Inflammatory macrophage (primary cell): Measurements from ENCODE around the gene OSBP.
A peak's percentile ranks its signal among the peaks of the same experiment; 100 is the strongest.

Experiments
- DNase-seq, 2 donors: peaks; one replicate each; pipeline ENCODE4 v3.0.0-alpha.2; 2020 to 2022

The OSBP gene

GRCh38 chr11:59602432-59602831, 13.1 kb downstream of the OSBP start:
- DNase-seq = no peak

- no peak for DNase-seq
These were observed 13.8 kb downstream of the OSBP start for GRCh38 chr11:59601788-59602187.

DNA sequence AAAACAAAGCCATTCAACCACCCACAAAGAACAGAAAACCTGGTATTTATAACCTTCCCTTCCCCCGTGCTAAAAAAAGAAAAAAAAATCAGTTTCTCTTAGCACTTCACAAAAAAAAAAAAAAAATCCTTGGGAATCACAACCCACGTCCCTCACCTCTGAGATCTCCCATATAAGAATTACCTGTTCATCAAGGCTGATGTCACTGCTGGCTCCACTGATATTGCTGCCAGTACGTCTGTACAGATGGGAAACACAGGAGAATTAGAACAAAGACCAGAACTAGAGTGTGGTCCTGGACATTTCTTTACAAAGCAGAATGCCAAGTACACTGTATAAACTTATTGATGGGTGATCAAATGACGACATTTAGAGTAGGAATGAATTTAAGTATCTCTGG, 14.9 kb downstream of the OSBP start:
- no peak for DNase-seq

DNA sequence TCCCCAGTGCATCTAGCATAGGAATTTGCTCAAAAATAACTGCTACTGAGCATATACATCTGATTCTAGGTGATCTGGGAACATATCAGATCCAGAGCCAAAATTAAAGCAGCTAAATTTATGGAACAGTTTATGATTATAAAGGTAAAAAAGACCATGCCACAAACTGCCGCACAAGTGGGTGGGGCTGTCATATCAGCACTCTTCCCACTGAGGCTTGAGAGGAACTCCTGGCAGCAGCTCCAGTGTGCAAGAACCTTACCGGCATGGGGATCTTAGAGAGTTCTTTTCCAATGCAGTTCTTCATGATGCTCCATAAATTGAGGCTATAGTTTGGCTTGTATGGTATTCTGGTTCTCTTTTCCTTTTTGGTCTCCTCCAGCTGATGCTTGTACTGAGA, 15.3 kb downstream of the OSBP start:
- DNase-seq = no peak

DNA sequence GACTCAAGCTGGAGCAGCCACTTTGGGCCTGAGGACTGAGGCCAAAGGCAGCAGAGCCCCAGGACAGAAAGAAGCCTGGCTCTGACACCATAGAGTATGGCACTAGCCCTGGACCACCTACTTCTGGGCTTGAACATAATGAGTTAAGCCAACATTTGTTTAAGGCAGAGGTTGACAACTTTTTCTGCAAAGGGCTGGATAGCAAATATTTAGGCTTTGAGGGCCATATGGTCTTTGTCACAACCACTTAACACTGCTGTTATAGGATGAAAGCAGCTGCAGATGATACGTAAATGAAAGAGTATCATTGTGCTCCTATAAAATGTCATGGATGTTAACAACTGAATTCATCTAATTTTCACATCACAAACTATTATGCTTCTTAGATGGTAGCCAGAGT, 16.6 kb downstream of the OSBP start:
- DNase-seq = no peak

DNA sequence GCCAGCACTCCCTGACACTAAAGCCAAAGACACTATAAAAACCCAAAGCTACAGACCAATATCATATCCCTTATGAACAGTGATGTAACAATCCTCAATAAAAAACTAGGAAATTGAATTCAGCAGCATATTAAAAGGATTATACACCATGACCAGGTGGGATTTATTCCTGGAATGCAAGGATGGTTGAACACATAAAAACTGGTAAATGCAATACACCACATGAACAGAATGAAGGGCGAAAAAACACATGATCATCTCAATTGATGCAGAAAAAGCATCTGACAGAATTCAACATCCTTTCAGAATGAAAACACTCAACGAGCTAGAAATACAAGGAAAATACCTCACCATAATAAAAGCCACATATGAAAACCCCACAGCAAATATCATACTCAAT, 31.3 kb downstream of the OSBP start:
- no peak for DNase-seq

GRCh38 chr11:59582006-59582405, 33.6 kb downstream of the OSBP start:
- no peak for DNase-seq

GRCh38 chr11:59578369-59578768, 37.2 kb downstream of the OSBP start:
- DNase-seq = no peak

DNA sequence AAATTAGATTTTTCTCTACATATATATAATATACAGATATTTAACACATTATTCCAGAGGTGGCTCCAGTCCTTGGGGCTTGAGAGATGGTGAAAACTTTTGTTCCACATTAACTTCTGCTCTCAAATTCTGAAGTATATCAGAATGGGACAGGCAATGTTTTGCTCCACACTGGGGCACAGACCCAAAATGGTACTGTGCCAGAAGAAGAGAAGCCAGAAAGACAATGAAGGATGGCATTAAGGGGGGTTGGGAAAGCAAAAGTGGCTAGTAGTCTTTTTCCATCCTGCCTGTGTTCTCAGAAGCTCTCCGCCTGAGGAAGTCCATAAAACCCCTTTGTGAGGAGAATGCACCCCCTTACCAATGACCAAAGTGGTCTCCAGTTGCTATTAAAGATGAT, 40.1 kb downstream of the OSBP start:
- no peak for DNase-seq

GRCh38 chr11:59574932-59575502, 40.6 kb downstream of the OSBP start:
- DNase-seq = no peak

- DNase-seq = no peak
These were observed 41.1 kb downstream of the OSBP start for GRCh38 chr11:59574467-59574866.

GRCh38 chr11:59573216-59573615, 42.4 kb downstream of the OSBP start:
- no peak for DNase-seq

DNA sequence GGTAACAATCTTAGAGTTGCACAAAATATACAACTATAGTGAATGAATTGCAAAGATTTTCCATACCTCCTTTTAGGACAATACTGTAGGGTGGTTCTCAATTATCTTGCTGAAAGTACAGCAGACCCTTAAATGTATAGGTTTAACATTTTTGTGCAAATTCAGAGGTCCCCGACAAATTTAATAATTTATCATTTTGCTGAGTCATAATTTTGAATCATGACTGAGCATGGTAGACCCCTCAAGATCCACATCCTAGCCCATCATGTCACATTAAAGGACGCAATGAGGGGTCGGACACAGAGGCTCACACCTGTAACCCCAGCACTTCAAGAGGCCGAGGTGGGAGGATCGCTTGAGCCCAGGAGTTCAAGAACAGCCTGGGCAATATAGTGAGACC, 43.5 kb downstream of the OSBP start:
- DNase-seq = no peak

DNA sequence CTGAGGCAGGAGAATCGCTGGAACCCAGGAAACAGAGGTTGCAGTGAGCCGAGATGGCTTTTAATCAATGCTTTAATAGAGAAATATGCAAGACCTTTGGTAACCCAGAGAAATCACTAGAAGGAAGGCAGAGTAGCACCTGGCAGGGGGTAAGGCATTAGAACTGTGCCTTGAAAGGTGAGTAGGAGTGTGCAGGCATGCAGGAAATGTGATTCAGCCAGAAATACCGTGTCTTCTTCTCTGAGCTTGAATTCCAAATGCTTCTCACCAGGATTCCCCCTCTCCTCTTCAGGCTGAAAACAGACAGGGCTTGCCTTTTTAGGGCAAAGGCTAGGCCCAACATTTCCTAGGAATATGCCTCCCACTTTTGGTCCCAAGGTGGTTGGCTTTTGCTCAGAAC, 53.3 kb downstream of the OSBP start:
- no peak for DNase-seq

GRCh38 chr11:59560702-59561473, 54.7 kb downstream of the OSBP start:
- peak; percentile 78 to 87 for DNase-seq

DNA sequence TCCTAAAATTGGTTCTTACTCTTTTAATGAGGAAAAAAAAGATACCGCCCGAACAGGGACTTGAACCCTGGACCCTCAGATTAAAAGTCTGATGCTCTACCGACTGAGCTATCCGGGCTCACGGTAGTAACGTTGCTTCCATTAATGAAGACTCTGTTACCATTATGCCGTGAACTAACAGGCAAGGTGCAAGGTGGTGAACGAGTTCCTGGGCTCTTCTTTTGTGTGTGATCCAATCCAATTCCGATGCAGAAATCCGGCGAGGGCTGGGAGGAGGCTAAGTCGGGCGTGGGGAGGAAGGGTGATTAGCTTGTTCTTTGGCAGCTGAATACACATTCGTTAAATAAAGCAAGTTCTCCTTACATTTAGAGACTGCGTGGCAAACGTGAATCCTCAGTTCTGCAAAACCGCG, 55.3 kb downstream of the OSBP start:
- DNase-seq = peak; percentile 69 to 77

DNA sequence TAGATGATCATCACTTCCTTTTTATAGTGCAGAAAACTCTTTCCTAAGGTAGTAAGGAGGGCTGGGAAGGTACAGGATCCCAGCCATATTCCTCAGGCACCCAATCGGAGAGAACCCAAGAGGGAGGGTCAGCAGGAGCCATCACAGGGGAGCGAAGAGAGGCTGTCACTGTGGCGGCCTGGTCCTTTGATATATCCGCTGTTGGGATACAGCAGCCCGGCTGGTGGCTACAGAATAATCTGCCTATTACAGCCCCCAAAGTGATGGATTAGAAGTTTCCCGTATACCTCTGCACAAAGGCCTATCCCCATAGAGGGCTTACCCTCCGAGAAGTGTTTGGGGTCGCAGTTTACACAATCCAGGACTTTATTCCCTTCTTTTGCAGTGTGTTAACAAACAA, 55.7 kb downstream of the OSBP start:
- no peak for DNase-seq

DNA sequence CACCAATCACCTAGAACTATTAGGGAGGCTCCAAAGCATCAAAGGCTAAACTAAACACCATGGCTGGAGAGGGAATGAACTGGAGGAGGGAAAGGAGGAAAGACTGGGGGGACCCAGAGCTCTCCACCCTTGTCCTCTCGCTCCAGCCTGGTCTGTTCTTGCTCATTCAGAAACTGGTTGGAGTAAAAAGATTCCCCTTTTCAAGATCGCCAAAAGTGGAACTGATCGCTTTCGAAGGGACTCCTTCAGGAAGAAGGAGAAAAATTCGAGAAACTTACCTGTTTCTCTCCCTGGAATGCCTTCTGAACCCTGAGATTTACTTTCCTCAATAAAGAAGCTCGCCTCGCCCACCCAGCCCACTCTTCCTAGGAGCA, 57.3 kb downstream of the OSBP start:
- peak in 1 of 2 donors; percentile 21 for DNase-seq

DNA sequence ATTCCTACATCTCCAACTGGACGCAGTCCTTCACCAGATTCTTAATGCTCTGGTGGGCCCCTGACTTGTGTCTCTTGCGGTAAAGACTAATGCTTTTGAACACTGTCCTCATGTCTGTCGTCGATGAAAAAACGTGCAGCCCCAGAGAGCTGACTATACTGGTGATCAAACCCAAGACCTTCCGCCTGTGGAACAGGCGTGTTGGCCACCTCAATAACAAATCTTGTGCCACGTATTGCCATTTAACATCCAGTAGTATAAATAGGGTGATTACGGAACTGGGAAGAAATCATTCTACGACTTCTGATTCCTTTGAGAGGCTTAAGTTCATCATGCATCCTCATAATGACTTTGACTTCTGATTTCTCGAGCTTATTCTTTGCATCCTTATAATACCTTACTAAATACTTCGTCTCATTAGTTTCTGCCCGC, 58.6 kb downstream of the OSBP start:
- peak in 1 of 2 donors; percentile 10 for DNase-seq

- DNase-seq = peak; percentile 66 to 73
These were observed 59.3 kb downstream of the OSBP start for GRCh38 chr11:59556115-59556916.

GRCh38 chr11:59555601-59556114, 59.9 kb downstream of the OSBP start:
- no peak for DNase-seq

GRCh38 chr11:59553323-59553722, 62.3 kb downstream of the OSBP start:
- DNase-seq = no peak

- no peak for DNase-seq
These were observed 62.7 kb downstream of the OSBP start for GRCh38 chr11:59552844-59553243.
